ENCODE results near the gene OSBPL9.
A peak's percentile ranks its signal among the peaks of the same experiment; 100 is the strongest.

Gene OSBPL9, protein sequence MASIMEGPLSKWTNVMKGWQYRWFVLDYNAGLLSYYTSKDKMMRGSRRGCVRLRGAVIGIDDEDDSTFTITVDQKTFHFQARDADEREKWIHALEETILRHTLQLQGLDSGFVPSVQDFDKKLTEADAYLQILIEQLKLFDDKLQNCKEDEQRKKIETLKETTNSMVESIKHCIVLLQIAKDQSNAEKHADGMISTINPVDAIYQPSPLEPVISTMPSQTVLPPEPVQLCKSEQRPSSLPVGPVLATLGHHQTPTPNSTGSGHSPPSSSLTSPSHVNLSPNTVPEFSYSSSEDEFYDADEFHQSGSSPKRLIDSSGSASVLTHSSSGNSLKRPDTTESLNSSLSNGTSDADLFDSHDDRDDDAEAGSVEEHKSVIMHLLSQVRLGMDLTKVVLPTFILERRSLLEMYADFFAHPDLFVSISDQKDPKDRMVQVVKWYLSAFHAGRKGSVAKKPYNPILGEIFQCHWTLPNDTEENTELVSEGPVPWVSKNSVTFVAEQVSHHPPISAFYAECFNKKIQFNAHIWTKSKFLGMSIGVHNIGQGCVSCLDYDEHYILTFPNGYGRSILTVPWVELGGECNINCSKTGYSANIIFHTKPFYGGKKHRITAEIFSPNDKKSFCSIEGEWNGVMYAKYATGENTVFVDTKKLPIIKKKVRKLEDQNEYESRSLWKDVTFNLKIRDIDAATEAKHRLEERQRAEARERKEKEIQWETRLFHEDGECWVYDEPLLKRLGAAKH

DNA sequence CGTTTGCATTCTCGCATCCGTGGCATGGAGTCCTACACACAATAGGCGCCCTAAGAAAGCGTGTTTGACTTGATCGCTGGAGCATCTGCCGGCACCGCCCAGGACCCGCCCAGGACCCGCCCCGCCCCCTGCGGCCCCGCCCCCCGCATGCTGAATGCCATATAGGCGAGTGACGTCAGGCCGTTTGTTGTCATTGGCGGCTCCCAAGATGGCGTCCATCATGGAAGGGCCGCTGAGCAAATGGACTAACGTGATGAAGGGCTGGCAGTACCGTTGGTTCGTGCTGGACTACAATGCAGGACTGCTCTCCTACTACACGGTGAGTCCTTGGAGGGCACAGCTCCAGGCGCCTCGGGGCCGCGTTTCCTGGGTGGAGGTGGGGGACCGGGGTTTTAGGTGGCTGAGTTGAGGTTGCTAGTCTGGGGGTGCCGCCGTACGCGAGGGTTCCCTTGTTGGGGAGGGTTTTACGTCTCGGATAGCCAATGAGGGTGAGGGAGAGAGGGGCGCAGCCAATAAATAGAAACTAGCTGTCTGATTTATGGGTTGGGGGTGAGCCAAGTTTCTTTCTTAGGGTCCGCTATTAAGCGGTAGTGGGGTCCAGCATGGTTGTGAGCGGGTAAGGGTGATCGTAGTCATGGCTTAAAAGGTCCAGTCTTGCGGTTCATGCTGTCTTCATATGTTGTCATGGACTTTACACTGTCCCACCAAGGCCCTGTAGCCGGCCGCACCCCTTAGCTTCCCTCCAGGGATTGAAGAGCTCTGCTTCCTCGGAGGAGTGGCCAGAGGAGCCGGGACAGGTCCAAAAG is at the start of gene OSBPL9:
Gene OSBPL9, plus strand, starts transcription at position 190 of the 806 bp plus-strand sequence. Its CDS starts 19 bp downstream, at position 209.
- DNase-seq, result peak; percentile 94 to 95

DNA sequence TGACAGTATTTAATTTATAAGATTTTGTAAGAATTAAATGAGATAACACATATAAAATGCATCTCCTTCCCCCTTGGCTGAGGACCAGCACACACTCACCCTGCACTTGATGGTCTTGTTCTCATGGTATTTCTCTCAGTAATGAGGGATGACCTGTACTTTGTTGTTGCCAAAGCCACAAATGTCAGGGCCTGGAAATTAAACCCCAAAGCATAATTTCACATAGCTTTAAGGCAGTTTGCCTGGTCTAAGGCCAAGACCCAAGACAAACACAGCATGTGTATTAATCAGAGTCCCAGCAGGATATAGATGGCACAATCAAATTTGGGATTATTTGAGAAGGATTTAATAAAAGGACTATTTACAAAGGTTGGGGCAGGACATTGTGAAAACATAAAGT is 49.2 kb upstream of the OSBPL9 start:
- DNase-seq, result no peak

DNA sequence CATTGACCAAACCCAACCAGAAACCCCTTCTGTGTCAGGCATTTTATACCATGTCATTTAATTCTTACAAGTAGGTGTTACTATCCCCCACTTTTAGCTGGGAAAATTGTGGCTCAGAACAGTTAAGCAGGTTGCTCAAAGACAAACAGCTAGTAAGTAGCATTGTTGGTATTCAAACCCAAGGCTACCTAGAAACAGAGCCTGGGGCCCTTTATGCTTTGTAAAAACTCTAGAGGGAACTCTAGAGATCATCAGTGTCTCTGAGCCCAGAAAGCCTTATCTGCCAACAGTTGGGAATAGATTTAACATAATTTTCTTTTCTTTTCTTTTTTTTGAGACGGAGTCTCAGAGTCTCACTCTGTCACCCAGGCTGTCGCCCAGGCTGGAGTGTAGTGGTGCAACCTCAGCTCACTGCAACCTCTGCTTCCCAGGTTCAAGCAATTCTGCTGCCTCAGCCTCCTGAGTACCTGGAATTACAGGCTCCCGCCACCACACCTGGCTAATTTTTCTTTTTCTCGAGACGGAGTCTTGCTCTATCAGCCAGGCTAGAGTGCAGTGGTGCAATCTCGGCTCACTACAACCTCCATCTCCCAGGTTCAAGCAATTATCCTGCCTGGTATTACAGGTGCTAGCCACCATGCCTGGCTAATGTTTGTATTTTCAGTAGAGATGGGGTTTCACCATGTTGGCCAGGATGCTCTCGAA is 48.5 kb upstream of the OSBPL9 start:
- DNase-seq, result no peak

DNA sequence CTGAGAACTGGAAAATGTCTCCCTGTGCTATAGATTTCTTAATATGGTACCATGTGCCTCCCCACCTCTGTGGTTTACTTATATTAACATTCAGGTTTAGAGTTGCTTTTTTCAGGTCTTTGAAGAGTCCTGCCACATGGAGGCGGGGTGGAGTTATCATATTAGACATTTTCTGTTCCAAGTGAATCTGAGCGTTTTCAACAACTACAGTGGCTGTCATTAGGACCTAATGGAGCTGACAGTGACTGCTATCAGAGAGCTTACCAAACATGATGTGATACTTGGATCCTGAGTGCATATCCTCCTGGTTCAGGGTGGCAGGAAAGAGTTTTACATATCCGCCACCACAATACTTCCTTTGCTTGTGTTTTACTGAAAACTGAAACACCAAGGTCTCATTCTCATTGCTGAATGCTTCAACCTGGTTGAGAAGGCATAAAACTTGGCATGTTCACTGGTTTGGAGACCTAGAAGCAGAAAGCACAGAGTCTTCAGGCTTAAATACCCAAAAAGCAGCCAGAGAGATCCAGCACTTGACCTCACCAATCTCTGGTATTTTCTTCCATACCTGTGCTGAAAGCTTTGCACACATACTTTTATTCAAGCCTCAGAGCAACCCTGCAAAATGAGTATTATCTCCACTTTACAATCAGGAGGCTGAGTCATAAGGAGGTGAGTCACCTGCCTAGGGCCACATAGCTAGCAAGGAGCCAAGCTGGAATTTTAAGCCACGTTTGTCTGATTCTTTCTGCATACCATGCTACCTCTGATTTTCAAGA is 47.4 kb upstream of the OSBPL9 start:
- peak in 1 of 2 experiments; percentile 15 for DNase-seq

DNA sequence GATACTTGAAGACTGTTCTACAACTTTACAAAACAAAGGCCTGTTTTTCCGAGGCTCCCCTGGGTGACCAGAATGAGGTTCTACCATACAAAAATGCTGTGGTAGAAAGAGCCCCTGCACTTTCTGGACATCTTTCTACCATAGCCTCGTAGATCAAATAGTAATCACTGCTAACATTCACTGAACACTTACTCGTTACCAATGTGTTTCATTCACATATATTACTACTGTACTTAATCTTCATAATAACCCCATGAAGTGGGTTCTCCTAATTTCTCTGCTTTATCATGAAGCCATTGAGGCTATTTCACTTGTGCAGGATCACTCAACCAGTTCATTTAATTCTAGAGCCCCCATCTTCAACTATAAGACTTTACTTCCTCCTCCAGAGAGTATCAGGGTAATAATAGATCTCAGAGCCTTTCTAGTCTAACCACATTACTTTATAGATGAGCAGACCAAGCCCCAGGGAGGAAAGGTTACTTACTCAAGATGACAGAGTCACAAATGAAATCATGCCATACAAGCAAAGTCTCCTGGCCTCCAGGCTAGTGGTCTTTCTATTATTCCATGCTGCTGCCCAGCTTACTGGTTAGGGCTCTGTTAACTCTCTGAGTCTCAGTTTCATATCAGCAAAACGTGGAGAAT is 46.7 kb upstream of the OSBPL9 start:
- DNase-seq, result no peak

DNA sequence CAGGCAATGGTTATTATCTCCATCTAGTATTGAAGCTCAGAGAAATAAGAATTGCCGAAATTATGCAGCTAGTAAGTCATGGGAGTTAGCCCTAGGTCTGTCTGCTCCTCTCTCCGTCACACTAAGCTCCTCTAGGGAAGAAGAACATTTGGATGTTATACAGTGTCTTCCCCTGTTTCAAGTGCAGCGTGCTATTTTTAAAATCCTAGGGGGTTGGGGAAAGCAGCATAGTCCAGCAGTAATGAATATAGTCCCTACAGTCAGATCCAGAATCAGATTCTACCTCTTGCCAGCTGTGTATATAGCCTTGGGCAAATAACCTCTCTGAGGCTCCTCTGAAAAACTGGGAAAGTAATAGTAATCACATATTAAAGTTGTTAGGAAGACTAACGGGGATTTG is 44.5 kb upstream of the OSBPL9 start:
- no peak for DNase-seq

DNA sequence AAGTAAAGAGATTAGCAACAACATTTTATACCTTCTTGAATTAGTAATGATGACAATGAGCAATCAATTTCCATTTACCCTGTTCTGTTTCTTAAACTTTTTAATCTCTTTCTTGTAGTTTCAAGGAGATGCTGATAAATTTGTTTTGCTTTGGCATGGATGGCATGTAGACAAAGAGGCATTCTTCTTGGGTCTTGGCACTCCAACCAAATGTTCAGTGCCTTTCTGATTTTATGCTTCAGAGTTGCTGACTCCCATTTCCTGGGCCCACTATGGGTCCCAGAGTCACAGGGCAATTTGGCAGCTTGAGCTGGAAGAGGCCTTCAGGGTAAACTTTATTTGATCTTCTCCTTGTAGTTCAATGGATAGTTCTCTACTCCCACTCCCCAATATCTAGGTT is 42.1 kb upstream of the OSBPL9 start:
- no peak for DNase-seq

DNA sequence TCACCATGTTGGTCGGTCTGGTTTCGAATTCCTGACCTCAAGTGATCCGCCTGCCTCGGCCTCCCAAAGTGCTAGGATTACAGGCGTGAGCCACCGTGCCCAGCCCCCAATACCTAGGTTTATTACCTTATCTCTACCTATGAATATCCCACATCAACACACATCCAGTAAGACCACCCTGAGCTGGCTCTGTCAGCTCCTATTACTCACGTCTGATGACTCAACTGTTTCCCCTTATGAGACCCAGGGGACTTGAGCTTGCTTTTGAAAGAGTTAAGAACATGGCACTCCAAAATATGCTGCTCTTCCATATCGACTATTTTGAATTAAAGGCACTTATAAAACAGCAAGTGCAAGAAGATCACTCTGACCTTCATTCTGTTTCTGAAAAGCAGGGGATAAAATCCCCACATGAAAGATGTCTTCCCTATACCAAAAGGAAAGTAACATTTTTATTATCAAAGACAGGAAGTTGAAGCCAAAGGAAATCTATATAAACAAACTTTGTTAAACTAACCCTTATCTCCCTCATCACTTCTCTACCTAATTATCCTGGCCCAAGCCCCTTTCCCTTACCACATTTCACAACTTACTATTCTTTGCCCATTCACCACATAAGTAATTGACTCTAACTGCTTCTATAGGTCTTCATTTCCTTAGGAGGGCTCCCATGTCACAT is 41.3 kb upstream of the OSBPL9 start:
- DNase-seq, result no peak

DNA sequence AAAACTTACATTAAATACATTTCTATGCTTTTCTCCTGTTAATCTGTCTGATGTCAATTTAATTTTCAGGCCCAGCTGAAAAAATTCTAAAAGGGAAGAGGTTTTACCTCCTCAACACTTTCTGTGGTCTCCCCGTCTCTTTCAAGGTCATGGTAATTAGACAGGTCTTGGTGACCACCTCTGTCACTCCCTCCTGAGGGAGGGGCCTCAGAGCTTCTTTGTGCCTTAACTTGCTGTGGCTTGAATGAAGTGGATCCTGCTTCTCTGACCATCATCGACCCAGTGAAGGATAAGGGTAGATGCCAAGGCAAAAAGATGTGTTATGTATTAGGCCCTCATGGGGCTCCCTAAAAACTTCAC is 40.8 kb upstream of the OSBPL9 start:
- no peak for DNase-seq

DNA sequence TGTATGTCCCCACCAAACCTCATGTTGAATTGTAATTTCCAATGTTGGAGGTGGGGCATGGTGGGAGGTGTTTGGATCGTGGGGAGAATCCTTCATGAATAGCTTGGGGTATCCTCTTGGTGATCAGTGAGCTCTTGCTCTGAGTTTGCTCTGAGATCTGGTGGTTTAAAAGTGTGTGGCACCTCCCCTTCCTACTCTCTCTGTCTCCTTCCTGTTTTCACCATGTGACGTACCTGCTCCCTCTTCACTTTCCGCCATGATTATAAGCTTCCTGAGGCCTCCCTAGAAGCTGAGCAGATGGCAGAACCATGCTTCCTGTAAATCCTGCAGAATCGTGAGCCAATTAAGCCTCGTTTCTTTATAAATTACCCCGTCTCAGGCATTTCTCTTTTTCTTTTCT is 40.0 kb upstream of the OSBPL9 start:
- DNase-seq, result no peak

DNA sequence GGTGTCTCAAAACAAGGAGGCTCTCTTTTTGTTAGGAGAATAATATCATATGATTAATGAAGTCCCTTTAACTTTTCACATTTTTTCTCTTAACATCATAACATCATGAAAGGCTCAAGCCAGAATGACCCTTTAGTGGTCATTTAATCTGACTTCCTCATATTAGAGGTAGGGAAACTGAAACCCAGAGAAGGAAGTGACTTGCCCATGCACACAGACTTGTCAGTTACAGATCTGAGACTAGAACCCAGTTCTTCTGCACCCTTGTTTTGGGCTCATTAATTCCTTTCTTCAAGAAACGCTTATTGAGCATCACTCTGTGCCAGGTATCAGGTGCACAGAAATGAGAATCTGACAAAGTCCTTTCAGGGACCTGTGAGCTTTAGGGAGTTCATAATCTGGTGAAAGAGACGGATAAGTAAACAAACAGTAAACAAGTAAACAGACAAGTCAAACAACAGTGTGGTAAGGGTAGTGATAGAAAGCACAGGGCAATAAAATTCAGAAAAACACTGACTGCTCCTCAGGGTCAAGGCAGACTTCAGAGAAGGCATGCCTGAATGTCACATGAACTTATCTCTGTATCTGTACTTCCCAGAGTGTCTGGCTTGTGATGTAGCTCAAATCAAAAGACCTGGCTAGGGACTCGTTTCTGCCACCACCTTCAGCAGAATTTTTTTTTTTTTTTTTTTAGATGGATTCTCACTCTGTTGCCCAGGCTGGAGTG is 38.3 kb upstream of the OSBPL9 start:
- no peak for DNase-seq

DNA sequence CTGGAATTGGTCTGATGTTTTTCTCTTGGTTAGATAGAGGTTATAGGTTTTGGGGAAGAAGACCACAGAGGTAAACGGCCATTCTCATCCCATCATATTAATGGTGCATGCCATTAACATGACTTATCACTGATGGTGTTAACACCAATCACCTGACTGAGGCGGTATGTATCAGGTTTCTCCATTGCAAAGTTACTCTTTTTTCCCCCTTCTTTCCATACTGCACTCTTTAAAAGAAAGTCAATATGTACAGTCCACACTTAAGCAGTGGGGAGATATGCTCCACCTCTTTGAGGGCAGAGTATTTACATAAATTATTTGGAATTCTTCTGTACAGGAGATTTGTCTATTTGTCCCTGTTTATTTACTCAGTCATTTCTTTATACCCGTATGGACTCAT is 35.7 kb upstream of the OSBPL9 start:
- DNase-seq, result no peak

DNA sequence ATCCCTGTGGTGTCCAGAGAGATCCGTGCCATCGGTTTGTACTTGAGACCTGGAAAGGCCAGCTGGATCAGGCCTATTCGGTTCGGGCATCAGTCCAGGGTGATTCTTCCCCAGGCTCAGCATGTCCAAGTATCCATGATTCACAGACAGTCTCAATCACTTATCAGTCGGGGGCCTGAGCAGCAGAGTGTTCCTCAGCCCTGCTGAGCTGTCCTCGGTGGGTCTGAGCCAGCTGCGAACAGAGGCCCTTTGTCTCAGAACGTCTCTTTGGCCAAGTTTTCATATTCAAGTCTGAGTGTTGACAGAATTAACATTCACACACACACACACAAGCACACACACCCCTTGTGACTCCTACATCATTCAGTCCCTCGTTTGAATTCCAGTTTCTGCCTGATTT is 33.4 kb upstream of the OSBPL9 start:
- no peak for DNase-seq

DNA sequence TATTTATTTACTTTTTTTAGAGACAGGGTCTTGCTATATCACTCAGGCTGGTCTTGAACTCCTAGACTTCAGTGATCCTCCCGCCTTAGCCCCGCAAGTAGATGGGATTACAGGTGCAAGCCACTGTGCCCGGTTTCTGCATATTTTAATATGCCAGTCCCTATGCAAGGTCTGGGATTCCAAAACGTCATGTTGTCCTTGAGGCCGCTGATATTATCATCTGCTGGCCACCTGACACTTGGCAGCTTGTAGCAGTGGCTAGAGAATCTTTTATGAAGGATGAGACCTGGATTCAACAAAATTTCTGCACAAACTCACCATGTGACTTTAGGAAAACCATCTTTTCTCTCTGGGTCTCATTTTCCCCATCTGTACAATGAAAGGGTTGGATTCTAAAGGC is 32.9 kb upstream of the OSBPL9 start:
- DNase-seq, result no peak

DNA sequence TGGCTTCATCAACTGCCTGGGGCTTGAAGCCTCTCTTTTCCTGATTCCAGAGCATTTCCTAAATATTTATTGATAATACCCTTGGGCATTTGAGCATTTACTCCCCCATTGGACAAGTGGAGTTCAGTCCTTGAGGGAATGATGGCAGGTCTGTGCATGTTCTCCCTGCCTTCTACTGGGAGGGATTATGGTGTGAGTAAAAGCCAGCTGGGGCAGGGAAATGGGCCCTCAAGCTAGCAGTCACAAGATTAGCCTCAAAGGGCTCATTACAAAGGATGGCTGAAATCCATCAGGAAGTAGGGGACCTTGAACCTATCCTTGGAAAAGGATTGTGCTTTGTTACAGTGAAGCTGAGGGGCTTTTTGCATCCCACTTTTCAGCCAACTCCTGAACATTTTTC is 24.2 kb upstream of the OSBPL9 start:
- no peak for DNase-seq

DNA sequence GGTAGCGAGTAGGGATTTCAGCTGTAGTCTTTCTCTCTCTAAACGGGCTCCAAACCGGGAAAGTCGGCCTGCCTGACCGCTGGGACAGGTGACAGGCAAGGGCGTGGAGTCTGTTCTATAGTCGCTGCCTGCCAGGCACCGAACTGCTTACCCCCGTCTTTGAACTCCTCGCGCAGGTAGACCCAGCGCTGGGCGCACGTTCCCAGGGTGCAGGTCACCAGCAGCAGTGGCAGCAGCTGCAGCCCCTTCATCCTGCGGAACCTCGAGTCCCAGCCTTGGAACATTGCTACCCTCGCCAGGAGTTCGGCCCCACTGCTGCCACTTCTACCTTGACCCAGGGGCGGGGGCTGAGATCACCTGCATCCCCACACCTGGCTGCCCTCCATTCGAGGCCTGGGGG is 22.2 kb upstream of the OSBPL9 start:
- DNase-seq, result no peak

DNA sequence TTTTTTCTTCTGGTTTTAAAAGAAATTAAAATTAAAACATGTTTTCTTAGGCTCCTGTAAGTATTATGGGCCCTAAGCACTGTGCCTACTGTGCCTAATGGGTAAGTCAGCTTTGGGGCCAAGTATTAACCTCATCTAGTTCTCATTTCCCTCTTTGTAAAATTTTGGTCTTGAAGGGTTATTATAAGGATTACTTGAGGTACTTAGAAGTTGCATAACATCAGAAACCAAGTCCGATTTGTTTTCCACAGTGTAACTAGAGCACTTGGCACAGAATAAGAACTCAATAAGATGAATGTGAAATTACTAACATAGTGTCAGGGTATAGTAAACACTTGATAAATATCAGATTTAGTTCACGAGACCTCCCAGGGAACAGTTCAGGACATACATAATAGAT is 16.4 kb upstream of the OSBPL9 start:
- peak in 1 of 2 experiments; percentile 55 for DNase-seq

DNA sequence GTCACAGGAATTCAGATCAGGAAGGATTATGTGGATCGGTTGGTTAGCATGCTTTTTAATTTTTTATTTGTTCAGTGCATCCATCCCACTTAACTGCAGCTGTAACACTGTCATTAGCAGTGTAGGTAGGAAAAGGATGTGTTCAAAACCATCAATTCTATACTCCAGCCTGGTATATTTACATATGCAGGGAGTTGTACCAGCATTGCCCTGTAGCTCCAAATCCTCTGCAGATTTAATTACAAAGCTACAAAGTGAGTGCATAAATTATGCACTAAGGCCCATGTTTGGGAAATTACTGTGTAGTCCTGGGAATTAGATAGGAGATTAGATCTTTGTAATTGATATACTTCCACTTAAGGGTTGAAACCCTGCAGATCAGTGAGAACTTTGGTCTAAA is 15.9 kb upstream of the OSBPL9 start:
- DNase-seq, result peak; percentile 23 to 55

DNA sequence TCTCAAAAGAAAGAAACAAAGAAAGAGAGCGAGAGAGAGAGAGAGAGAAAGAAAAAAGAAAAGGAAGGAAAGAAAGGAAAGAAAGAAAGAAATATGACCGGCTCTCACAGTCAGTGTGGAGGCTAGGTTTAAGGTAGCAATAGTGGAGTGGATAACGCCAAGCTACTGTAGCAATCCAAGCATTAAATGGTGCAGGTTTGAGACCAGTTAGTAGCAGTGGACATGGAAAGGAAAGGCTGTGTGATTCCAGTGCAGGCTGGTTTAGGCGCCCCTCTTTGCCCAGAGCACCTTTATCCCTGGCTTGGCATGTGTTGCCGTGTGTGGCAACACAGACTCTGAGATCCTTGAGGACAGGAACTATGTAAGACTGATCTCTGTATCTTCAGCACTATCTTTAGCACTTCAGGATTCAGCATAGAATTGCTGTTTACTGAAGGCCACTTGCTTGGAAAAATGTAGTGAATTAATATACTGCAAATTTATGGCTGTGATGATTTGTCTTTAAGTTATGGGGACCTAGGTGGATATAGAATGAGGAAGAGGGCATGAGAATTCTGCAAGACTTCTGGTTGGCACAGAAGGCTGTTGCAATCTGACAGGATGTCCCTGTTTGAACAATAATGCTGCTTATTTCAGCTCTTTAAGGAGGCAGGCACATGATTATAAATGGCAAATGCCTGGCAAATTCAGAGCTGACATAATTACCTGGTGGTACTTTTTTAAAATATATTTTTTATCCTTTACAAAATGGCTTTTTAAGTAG is 10.8 kb upstream of the OSBPL9 start:
- DNase-seq, result no peak
